Measurements from ENCODE around the gene LIN28B. TPM values are rescaled to one million over a fixed set of nuclear protein-coding genes. Genes with fewer than 3 reads are reported as not detected.

Gene LIN28B
- polyA plus RNA-seq, 2 of the 4 experiments (the other 2 are of a cell fraction) = 3.6 to 7.2 TPM

- DNase-seq (ENCODE audit: low read depth in 1 of 2, low spot score in 1 of 2) (peak; percentile 19 to 52), ATAC-seq (peak; percentile 55 to 77), FAIRE-seq (no peak)
- ChIA-PET POLR2A (interaction anchor here (0.7 to 1.9 kb wide), 2 partner anchors 98 to 820 kb away, joined by 4 to 15 read pairs; partner anchors contain the start of gene HACE1), CTCF (interaction anchor here (1.3 to 1.6 kb wide), 3 partner anchors 12 to 168 kb away, joined by 4 read pairs; no protein-coding TSS in a partner anchor)
- TF ChIP-seq MAX (IDR thresholded peaks at IDR 0.05) = peak; percentile 69
- no peak for TF ChIP-seq HOXB5 (CRISPR knock-in tag; IDR thresholded peaks at IDR 0.05)
- peak in 1 of 2 experiments; percentile 9; a peak in 1 of 5 replicates for TF ChIP-seq JUN (IDR thresholded peaks at IDR 0.05)
- TF ChIP-seq GATA3 (IDR thresholded peaks at IDR 0.05; ENCODE audit: borderline replicate concordance) = 0 out of 2 replicates have a peak, but pooled peaks have one; percentile 13
- no peak for TF ChIP-seq HOXA7 (CRISPR knock-in tag; IDR thresholded peaks at IDR 0.05)
- 0 out of 2 replicates have a peak, but pooled peaks have one; percentile 2 for TF ChIP-seq HDAC2 (IDR thresholded peaks at IDR 0.05)
- peak; percentile 78 for TF ChIP-seq MYC (IDR thresholded peaks at IDR 0.05; ENCODE audit: borderline replicate concordance, low read length)
- H3K4me1 ChIP-seq = peaks cover 18% of the 10 kb centered on the region
- peak overlapping the region; percentile 79 for H3K4me3 ChIP-seq
- H3K27ac ChIP-seq = peak overlapping the region; percentile 91 to 96
- peak overlapping the region; percentile 87 for H3K4me2 ChIP-seq
- WGBS (ENCODE audit: missing lambda C conversion rate) = under 1% methylated on average over 20 of the region's 21 CpGs
- H3K9me3 ChIP-seq = no peaks in the 10 kb centered on the region
Measured at GRCh38 chr6:104957301-104958177, 632 bp downstream of the LIN28B start.

GRCh38 chr6:104958178-104959025 lies 1.5 kb downstream of the LIN28B start:
- POLR2A ChIA-PET = interaction anchor here (0.7 to 1.9 kb wide), 2 partner anchors 99 to 820 kb away, joined by 4 to 15 read pairs; partner anchors contain the start of gene HACE1

DNA sequence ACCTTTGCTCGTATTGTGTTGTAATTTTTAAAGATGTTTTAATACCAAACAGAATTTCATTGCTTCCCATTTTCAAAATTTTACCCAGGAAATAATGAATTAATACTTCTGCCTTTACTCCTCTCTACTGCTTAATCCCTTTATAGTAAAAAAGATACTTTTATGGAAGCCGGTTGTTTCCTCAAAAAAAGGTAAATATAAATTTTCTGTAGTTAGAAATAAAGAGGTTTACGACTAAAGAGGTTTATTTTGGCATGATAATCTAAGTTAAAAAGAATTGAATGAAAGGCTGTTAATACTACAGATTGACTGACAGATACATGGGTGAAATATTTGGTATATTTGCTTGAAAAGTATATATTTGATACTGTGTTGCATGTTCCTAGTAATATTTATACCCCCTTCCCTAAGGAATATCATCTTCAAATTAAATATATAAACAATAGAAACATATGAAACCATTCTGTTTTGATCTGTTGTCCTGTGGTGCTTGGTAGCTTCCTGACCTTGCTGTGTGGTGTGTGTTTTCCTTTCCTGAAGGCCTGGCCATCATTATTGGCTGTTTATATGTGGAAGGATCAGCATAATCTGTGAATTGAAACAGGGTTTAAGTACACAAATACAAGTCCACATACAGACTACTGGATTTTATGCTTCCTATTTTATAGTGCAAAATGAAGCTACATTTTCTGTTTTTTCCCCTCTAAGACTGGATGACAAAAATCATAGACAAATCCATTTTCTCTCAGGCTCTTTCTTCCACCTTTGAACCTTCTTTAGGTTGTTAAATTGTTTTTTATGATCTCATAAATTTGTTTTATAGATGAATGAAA lies 2.3 kb downstream of the LIN28B start:
- H3K4me1 ChIP-seq = peaks cover 18% of the 10 kb centered on the region
- ATAC-seq (no peak), FAIRE-seq (no peak), DNase-seq (ENCODE audit: low read depth in 1 of 2, low spot score in 1 of 2) (no peak)
- peak overlapping the region; percentile 91 to 96 for H3K27ac ChIP-seq
- no peak for TF ChIP-seq FOSL2 (IDR thresholded peaks at IDR 0.05)
- TF ChIP-seq FOSL2 (CRISPR knock-in tag; IDR thresholded peaks at IDR 0.05) = no peak
- no peak for TF ChIP-seq ZSCAN20 (CRISPR knock-in tag; IDR thresholded peaks at IDR 0.05)
- TF ChIP-seq CBX2 (IDR thresholded peaks at IDR 0.05; ENCODE audit: borderline replicate concordance, low read depth) = no peak
- no peak for TF ChIP-seq TFCP2L1 (CRISPR knock-in tag; IDR thresholded peaks at IDR 0.05)
- TF ChIP-seq CHD4 (IDR thresholded peaks at IDR 0.05; ENCODE audit: borderline replicate concordance) = no peak
- no peak for TF ChIP-seq MYC (IDR thresholded peaks at IDR 0.05; ENCODE audit: borderline replicate concordance, low read length)
- no peak for TF ChIP-seq CHD2 (IDR thresholded peaks at IDR 0.05; ENCODE audit: low read length, partially characterized antibody)
- no peak for TF ChIP-seq ATOH8 (CRISPR knock-in tag; IDR thresholded peaks at IDR 0.05; ENCODE audit: low read depth)
- no peak for TF ChIP-seq RCOR1 (IDR thresholded peaks at IDR 0.05; ENCODE audit: low read depth, low read length)
- ChIA-PET CTCF (no interaction called here), POLR2A (no interaction called here)
- 0% methylated on average over 3 of the region's 3 CpGs for WGBS (ENCODE audit: missing lambda C conversion rate)
- peak overlapping the region; percentile 87 for H3K4me2 ChIP-seq
- no peaks in the 10 kb centered on the region for H3K9me3 ChIP-seq
- H3K4me3 ChIP-seq = peak overlapping the region; percentile 79

More at GRCh38 chr6:104958178-104959025, 1.5 kb downstream of the LIN28B start:
- Histone ChIP-seq H3K27ac (peak overlapping the region; percentile 91 to 96), H3K4me2 (peak overlapping the region; percentile 87), H3K4me3 (peak overlapping the region; percentile 79), H3K4me1 (peaks cover 18% of the 10 kb centered on the region), H3K9me3 (no peaks in the 10 kb centered on the region)
- ATAC-seq = peak; percentile 60 to 76; a peak in 4 of 6 replicates
- CTCF ChIA-PET = interaction anchor here (1.3 kb wide), 2 partner anchors 11 to 119 kb away, joined by 4 read pairs; no protein-coding TSS in a partner anchor
- no peak for FAIRE-seq
- TF ChIP-seq MAX (IDR thresholded peaks at IDR 0.05) (peak; percentile 36; the same call in 1 of the 2 replicates), MYC (IDR thresholded peaks at IDR 0.05; ENCODE audit: borderline replicate concordance, low read length) (0 out of 2 replicates have a peak, but pooled peaks have one; percentile 38), KDM5A (IDR thresholded peaks at IDR 0.05) (no peak), RCOR1 (IDR thresholded peaks at IDR 0.05; ENCODE audit: low read depth, low read length) (no peak)
- peak in 1 of 2 experiments; percentile 57 for DNase-seq (ENCODE audit: low read depth in 1 of 2, low spot score in 1 of 2)
- under 1% methylated on average over 19 of the region's 19 CpGs for WGBS (ENCODE audit: missing lambda C conversion rate)
